GOT3 (cell line): ENCODE results near the gene ATP11A.

ENCODE experiments used
- DNase-seq: peaks from one replicate; lab custom pipeline; 2025; ENCODE audit warnings: mixed read lengths; lab: John Stamatoyannopoulos, UW

ATP11A gene

DNA sequence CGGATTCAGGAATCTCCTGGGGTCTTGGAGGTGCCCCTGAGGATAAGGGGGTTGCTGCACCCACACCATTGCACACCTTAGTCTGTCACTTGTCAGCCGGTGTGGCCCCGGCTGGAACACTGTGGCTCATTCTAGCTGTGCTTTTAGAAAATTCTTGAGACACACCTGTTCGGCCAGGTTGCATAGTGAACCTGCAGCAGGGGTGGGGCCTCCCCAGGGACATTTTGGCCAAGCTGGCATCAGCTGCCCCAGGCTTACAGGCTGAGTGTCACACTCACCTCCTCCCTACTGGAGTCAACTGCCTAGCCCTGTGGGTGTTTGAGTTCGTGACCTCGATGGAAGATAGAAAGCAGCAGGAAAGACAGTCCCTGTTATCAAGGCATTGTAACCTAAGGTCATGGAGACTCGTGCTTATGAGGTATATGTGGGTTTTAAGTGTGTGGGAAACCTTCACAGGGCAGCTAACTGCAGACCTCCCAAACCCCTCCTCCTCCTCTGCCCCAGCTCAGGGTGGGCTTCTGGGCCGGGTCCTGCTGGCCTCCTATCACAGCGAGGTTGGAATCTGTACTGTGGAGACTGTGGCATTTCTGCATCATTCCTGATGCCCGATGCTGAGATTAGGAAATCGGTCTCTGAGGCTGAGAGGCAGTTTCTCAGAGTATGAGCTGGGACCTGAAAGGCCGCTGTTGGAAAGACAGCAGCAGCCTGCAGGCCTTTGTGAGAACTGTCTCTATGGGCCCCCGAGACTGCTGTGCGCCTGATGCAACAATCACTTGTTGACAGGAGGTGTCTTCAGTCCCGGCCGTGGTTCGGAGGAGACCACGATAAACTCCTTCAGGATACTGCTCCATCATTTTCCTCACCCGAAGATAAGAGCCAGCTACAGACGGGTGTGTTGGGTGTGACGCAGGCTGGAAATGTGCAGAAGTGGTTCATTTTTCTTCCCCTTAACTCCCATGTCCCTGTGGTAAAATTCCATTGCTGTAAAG lies 72.2 kb downstream of the ATP11A start:
- DNase-seq = no peak

DNA sequence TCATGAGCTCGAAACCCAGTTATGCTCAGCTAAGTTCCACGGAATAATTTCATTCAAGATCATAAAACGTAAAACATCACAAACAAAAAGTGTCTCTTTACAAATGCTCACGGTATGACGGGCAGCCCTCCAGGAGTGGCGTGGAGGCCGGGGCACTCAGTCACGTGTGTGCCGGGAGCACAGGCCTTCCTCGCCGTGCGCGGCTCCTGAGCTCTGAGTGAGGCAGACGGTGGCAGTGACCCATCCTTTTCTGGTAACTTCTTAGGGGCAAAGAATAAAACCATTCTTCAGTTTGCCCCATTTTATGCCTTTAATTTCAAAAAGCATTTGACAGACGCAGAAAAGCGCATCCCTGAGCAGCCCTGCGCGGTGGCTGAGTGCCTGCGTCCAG lies 72.8 kb downstream of the ATP11A start:
- DNase-seq = no peak

DNA sequence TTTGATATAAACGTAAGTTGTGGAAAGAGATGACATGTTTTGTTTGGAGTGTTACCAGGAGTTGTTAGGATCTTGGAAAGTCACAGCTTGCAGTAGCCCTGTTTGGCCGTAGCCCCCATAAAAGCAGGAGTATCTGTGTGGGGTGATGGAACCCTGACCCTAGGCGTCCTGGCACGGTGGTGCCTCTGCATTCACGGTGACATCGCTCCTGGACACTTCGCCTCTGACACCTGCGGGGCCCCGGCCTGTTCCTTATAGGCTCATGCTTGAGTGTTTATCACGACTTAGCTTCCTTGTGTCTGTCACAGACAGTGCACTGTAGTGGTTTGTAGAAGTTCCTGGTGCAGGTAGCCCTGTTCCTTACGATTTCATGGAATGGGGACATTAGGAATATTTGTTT lies 74.2 kb downstream of the ATP11A start:
- no peak for DNase-seq

DNA sequence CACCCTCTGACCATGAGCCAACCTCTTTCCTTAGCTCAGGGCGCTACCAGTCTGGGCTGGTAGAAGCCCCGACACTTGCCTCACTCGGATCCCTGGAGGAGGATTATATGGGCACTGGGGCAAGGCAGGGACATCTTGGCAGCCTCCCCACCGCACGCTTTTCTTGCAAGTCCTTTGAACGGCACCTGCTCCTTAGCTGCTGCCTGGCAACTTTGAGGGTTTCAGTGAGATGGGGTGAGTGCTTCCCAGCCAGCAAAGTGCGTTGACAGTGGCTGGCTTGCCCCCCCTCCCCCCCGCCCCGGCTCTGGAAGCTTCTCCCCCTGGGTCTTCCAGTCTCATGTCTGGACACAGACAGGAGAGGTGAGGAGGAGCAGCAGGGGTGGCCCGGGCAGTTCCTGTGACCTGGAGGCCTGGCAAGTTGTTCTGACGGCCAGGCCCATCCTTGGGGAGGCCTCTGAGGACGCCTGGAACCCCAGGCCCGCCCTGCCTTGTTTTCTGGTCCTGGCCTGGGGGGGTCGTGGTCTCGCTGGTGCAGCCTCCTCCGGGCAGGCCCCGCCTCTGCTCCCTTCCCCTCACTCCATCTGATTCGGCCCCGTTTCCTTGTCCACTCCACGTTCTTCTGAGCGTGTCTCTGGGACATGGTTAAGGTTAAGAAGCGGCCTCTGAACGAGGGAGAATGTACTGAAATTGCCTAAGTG lies 75.2 kb downstream of the ATP11A start:
- no peak for DNase-seq

DNA sequence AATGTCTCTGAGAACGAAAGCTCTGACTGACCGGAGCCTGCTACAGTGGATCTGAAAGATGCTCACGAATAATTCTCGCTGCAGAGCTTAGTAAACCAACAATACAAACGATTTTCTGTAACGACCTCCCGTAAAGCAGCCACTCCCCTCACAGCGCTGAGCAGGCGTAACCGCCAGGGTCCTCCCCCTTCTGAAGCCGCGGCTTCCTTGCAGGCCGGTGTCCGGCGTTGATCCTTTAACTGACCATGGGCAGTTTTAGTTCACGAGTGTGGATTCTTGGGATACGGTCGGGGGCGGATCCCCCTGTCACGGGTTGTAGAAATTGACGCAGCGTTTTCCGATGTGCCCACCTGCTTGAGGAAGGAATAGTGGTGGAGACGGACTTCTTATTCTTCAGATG lies 75.9 kb downstream of the ATP11A start:
- no peak for DNase-seq

DNA sequence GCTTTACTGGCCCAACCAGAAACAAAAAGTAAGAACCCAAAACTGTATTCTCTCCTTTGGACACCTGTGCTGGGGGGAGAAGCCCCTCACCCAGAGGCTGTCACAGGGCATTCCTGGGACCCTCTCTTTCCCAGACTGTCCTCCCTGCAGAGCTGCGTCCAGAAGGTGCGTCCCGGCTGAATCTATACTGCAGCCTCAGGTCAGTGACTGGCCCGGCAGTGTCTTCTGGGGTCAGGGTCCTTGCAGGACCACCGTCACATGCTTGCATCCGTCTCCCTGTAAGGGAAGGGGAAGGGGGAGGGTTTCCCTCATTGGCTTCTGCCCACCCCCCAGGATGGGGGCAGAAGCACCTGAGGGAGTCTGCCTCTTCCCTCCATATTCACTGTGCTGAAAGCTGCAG lies 76.5 kb downstream of the ATP11A start:
- no peak for DNase-seq

DNA sequence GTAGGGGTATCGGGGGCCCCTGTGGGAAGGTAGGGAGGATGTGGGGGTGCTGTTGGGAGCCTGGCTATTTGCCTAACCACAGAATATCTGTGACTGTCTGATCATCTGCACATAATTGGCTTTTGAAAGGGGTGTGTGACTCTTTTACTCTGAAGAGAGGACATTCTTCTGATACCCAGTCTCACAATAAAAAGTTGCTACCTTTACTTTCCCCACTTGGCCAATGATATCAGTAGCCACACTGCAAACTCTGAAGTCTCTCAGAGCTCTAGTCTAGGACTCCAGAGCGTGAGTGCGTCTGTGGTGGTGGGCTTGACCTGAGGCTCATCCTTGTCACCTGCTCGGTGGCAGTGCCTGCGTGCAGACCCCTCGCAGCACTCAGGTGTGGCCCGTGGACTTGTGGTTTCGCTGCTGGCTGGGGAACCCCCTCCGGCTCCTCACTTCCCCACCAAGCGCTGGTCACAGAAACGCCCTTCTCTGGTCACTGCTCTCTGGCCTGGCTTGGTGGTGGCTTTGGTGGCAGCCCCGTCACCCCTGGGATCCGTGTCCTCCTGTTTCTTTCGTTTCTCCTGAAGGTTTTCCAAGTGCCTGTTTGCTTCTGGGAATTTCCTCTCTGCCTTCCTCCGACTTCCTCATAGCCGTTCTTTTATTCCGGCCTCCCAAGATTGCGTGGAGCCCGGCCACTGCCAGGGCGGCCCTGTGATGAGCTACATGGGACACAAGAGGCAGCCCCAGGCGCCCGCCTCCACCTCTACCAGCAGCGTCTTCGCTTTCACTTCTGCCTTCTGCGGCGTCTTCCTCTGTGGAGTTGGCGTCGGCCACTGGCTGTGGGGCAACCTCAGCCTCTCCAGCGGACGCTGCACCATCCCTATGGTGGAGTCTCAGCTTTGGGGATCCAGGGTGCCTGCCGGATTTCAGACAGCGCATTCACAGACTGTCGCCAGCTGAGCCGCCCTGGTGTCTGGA lies 78.0 kb downstream of the ATP11A start:
- no peak for DNase-seq

DNA sequence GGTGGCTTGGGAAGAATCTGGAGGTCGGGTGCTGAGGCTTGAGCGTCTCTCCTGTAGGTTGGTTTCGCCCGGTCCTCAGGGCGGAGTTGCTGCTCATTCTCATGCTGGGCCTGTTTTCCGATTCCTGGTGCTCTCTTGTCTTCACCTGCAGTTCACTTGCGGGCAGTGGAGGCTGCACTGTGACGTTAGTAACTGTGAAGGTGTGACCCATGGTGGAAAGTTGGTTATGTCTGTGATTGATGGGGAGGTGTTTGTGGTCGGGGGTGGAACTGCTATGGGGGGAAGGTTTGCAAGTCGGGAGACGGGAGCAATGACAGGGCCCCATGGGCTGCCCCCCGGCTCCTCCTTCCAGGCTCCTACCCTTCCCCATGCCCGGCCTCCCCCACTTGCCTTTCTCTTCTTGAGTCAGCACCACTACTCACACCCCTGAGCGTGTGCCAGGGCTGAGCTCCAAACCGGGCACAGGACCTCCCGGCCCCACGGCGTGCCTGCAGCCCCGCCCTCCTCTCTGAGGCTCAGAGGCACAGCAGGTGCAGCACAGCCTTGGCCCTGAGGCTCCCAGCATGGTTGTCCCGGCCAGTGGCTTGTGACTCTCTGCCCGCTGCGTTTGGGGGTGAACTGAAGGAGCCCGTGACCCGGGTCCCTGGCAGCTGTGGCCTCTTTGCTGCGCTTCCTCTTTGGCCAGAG lies 79.1 kb downstream of the ATP11A start:
- no peak for DNase-seq

DNA sequence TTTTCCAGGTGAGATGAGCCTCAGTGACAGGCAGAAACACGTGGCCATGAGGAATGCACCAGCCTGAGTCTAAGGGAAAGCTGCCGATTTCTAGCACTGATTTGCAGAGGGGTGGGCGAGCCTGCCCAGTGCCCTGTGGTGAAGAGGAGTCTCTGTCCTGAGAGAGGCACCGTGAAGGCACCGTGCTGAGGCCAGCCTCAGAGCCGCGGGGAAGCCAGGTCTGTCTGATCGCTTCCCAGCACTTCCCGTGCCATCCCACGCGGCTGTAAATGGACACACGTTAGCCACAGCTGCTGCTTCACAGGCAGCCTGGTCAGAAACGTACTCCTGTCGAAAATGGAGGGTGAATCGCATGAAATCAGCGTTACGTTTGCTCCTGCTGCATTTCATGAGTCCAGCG lies 79.8 kb downstream of the ATP11A start:
- DNase-seq = no peak

DNA sequence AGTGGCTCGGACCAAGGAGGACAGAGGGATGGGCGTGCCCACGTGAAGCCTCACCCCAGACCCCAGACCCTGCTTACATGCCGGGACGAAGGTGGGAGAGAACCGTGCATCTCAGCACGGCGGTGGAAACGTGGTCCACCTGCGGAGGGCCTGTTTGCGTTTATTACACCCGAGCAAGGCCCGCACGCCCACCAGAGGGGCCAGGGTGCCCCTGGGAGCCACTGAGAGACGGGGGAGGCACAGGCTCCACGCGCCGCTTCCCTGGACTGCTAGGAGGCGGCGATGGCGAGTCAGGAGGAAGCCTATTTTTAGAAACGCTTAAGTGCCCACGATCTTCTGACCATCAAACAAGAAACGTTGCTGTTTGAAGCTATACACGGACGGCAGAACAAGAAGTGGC lies 80.7 kb downstream of the ATP11A start:
- DNase-seq = no peak

DNA sequence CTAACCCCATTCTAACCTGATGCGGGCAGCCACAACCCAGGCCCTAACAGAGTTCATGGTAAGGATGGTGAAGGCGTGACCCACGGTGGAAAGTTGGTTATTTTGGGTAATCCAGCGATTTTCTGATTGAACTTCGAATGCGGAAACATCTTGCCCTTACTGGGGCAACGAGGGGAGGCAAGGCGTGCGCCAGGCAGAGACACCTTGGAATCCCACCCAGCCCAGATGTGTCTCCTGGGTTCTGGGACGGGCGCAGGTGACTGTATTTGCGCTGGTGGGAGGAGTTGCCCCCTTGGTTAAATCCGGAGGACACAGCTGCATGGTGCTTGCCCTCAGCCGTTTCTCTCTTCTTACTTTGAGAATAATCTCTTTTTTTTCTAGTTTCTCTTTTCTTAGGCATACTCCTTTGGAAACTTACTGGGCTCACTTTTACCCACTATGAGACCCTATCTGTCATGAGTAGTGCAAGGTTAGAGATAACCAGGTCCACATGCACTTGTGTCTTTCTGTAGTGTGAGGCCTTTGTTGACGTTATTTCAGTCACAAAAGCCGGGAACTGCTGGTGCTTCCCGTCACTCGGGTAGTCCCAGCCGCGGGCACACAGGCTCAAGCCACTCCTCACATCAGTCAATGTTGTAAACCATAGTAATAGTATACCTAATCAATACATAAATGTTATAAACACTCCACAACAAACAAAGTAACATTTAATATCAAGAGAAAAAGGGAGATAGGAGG lies 81.5 kb downstream of the ATP11A start:
- DNase-seq = no peak

DNA sequence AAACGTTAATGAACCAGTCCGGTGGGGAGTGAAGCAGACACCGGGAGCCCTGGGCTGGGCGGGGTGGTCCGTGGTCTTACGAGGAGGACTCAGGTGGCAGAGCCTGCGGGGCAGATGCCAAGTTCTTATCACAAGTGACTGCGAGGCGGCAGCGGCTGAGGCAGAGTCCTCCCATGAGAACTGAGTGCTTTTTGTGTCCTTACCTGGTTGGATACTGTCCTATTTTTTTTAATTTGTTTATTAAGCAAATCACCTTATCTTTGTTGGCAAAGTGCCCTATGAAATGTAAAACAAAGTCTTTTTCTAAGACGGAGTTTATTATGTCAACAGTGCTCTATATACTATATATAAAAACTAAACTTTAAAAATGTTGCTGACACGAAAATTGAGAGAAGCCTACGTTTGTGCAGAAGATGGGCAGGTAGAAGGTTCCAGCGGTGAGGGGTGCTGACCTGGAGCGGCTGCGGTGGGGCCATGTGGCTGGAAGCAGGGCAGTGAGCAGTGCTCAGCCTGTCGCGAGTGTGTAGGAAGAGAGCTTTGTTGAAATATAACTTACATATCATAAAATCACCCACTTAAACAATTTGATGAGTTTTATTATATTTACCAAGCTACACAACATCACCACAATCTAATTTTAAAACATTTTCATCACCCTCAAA lies 82.2 kb downstream of the ATP11A start:
- no peak for DNase-seq

DNA sequence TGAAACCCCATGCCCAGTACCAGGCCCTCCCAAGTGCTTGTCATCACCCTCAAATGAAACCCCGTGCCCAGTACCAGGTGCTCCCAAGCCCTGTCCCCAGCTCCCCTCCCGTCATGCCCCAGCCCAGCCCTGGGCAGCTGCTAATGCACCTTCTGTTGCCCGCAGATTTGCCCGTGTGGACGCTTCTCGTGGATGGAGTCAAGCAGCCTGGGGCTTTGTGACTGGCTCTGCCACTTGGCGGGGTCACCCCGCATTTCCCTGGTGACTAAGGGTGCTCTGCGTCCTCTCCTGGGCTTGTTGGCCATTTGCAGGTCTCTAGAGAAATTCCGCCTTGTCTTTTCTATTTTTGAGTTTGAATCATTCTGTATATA lies 82.7 kb downstream of the ATP11A start:
- no peak for DNase-seq

DNA sequence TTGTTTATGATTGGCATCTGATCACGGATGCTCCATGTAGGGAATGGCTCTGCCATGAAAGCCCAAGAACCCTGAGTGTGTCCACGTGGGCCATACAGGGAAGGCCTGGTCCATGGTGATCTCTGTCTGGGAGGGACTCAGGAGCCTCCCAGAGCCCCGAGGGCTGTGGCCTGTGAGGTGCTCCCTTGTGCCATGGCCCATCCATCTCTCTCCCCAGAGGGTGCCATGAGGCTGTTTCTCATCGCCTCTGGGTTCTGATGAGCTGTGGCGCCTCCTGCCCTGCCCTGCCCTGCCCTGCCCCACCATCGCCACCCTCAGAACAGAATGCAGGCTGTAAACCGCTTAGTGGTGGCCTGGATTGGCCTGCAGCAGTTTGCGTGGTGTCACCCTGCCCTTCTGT lies 83.1 kb downstream of the ATP11A start:
- no peak for DNase-seq

DNA sequence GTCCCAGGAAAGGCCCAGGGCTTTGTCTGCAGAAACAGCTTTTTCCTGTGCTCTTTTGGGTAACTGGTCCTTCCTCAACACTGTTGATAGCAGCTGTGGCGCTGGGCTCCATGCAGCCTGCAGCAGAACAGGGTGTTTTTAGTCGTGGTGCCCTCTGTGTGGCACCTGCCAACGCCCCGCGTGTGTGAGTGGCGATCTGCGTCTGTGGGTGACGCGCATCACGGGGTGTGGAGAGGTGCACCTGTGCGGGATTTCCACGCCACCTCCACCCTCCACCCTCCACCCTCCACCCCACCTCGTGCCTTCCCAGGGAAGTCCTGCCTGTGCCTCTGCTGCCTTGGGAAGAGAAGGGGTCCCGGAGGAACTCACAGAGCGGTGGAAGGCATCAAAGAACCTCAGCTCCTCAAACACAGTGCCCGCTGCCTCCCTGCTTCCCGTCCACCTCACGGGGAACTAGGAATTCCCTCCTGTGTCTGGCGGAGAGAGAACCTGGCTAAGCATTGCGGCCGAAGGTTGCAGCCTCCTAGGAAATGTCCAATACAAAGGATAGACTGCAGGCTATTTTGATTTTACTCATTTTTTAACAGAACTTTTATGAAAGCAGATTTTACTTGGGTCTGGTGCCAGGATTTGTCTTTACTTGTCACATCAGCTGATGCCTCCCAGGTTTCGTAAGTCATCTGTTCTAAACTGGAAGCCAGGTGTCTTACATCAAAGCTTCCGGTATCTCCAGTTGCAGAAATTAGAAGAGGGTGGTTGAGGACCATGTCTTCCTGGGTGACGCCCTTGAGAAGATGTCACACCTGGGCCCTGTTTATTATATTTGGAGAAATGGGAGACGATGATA lies 84.0 kb downstream of the ATP11A start:
- DNase-seq = no peak

DNA sequence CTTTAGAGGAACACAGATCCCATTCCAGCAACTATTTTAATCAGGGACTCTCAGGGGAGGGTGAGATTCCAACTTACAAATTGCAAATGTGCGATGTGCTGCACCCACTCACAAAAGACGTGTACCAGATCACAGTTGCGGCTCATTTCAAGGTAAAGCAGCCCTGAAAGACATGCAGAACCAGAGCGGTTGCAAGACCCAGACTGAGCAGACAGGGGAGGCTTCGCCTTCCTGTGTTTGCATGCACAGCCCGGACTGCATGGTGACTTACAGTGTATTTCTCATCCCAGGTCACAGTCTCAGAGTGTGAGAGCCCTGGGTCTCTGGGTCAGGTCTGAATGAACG lies 84.6 kb downstream of the ATP11A start:
- DNase-seq = no peak

DNA sequence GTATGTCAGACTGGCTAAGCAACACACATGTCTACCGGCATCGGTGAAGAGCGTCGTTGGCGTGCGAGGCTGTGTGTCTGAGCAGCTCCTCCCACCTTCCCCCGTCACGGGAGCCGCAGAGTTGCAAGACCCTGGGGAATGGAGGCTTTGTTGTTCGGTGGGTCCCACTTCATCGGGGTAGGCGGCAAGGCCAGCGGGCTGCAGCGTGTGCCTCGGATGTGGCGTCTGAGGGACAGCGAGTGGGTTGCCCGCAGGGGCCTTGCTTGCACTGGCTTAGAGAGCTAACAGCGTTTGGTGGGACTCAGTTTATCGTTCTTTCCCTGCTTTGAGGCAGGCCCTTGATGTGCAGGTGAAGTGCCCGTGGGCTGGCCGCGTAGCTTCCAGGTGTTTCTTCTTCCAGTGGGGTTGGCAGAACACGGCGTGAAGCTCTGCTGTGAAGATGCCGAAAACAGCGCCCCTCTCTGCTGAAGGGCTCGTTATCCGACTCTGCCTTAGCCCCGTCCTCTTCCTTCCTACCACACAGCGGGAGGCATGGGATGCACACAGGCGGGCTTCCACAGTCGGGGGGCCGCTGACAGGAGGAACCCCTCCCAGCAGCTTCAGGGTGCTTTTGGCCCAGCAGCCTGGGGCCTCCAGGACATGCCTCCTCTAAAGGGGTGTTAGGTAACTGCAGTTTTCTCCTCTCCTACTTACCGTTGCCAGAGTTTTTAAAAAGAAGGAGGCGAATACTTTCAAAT lies 85.2 kb downstream of the ATP11A start:
- DNase-seq = no peak

DNA sequence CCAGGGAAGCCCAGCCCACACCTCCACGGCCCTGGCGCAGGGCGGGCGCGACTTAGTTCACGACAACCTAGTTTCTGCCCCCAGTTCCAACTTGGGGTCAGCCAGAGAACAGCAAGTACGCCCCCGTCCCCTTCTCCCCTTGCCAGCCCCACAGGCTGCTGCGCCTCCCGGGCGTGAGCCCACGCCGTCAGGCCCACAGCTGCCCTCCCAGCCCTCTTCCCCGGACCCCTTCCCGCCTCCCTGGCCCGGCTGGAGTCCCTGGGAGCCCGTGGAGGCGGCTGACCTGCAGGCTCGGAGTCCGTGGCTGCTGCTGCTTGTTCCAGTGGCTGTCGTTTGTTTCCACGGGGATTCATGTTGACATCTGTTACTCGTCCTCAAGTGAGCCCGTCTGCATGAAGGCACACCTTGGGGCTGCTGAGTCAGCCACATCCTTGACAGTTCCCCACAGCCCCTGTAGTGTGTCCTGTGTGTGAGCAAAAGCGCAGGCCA lies 86.0 kb downstream of the ATP11A start:
- DNase-seq = no peak

DNA sequence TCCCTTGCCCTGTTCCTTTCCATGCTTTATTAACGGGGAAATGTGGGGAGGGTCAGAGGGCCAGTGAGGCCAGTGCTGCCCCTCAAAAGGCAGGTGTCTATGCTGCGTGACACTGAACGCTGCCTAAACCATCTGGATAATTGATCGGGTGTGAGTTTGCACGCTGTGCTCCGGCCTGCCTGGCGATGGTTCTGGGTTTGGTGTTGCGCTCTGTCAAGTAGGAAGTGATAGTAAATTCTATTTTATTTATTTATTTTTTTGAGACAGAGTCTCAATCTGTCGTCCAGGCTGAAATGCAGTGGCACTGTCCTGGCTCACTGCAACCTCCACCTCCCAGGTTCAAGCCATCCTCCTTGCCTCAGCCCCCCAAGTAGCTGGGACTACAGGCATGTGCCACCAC lies 86.5 kb downstream of the ATP11A start:
- DNase-seq = no peak
